ENCODE results near the gene PDE1A.

PDE1A gene

GRCh38 chr2:182208421-182208820 is 218.4 kb downstream of the PDE1A start:
- H3K4me1 ChIP-seq (ENCODE audit: insufficient read depth, low read length, poor library complexity, severe bottlenecking), result no peaks in the 10 kb centered on the region

GRCh38 chr2:182207049-182207746 is 219.6 kb downstream of the PDE1A start:
- TF ChIP-seq EZH2phosphoT487 (IDR thresholded peaks at IDR 0.05; ENCODE audit: borderline replicate concordance) (no peak), CTCF (conservative IDR thresholded peaks at IDR 0.05; ENCODE audit: low read length) (no peak)
- no peaks in the 10 kb centered on the region for H3K9me2 ChIP-seq (replicated peaks; ENCODE audit: low read depth, low read length)
- no peaks in the 10 kb centered on the region for H3K4me1 ChIP-seq (ENCODE audit: insufficient read depth, low read length, poor library complexity, severe bottlenecking)
- H3K27me3 ChIP-seq (ENCODE audit: insufficient read depth, low read length, poor library complexity, severe bottlenecking), result no peaks in the 10 kb centered on the region
- H3K4me2 ChIP-seq (ENCODE audit: low read depth, low read length, poor library complexity, severe bottlenecking), result no peak overlapping the region
- H2AFZ ChIP-seq (ENCODE audit: low read length), result no peak overlapping the region
- no peaks in the 10 kb centered on the region for H3K36me3 ChIP-seq (ENCODE audit: insufficient read depth, low read length)
- H3K9ac ChIP-seq (ENCODE audit: low read depth, low read length, poor library complexity, severe bottlenecking), result no peak overlapping the region
- no peaks in the 10 kb centered on the region for H4K20me1 ChIP-seq (ENCODE audit: insufficient read depth, low read length, poor library complexity, severe bottlenecking)
- H3K9me3 ChIP-seq (ENCODE audit: insufficient read depth, low read depth, low read length), result no peaks in the 10 kb centered on the region
- no peaks in the 10 kb centered on the region for H3F3A ChIP-seq (ENCODE audit: low read depth)
- H3K79me2 ChIP-seq (ENCODE audit: insufficient read depth, low read length), result no peaks in the 10 kb centered on the region
- H3K4me3 ChIP-seq (ENCODE audit: low read length, poor library complexity, severe bottlenecking), result no peak overlapping the region

More at GRCh38 chr2:182208421-182208820, 218.4 kb downstream of the PDE1A start:
- TF ChIP-seq CTCF (conservative IDR thresholded peaks at IDR 0.05; ENCODE audit: low read length) (no peak), EZH2phosphoT487 (IDR thresholded peaks at IDR 0.05; ENCODE audit: borderline replicate concordance) (no peak)
- H3K79me2 ChIP-seq (ENCODE audit: insufficient read depth, low read length), result no peaks in the 10 kb centered on the region
- no peaks in the 10 kb centered on the region for H3F3A ChIP-seq (ENCODE audit: low read depth)
- H3K27me3 ChIP-seq (ENCODE audit: insufficient read depth, low read length, poor library complexity, severe bottlenecking), result no peaks in the 10 kb centered on the region
- H3K4me3 ChIP-seq (ENCODE audit: low read length, poor library complexity, severe bottlenecking), result no peak overlapping the region
- no peaks in the 10 kb centered on the region for H3K9me2 ChIP-seq (replicated peaks; ENCODE audit: low read depth, low read length)
- no peaks in the 10 kb centered on the region for H3K36me3 ChIP-seq (ENCODE audit: insufficient read depth, low read length)
- H3K4me2 ChIP-seq (ENCODE audit: low read depth, low read length, poor library complexity, severe bottlenecking), result no peak overlapping the region
- H2AFZ ChIP-seq (ENCODE audit: low read length), result no peak overlapping the region
- no peaks in the 10 kb centered on the region for H3K9me3 ChIP-seq (ENCODE audit: insufficient read depth, low read depth, low read length)
- H4K20me1 ChIP-seq (ENCODE audit: insufficient read depth, low read length, poor library complexity, severe bottlenecking), result no peaks in the 10 kb centered on the region
- H3K9ac ChIP-seq (ENCODE audit: low read depth, low read length, poor library complexity, severe bottlenecking), result no peak overlapping the region

- H3K4me2 ChIP-seq (ENCODE audit: low read depth, low read length, poor library complexity, severe bottlenecking), result no peak overlapping the region
- H3K9me2 ChIP-seq (replicated peaks; ENCODE audit: low read depth, low read length), result no peaks in the 10 kb centered on the region
- H3K9me3 ChIP-seq (ENCODE audit: insufficient read depth, low read depth, low read length), result no peaks in the 10 kb centered on the region
- no peaks in the 10 kb centered on the region for H3K4me1 ChIP-seq (ENCODE audit: insufficient read depth, low read length, poor library complexity, severe bottlenecking)
- TF ChIP-seq EZH2phosphoT487 (IDR thresholded peaks at IDR 0.05; ENCODE audit: borderline replicate concordance) (no peak), CTCF (conservative IDR thresholded peaks at IDR 0.05; ENCODE audit: low read length) (no peak)
- no peak overlapping the region for H3K4me3 ChIP-seq (ENCODE audit: low read length, poor library complexity, severe bottlenecking)
- no peaks in the 10 kb centered on the region for H3K36me3 ChIP-seq (ENCODE audit: insufficient read depth, low read length)
- H3K27me3 ChIP-seq (ENCODE audit: insufficient read depth, low read length, poor library complexity, severe bottlenecking), result no peaks in the 10 kb centered on the region
- no peak overlapping the region for H2AFZ ChIP-seq (ENCODE audit: low read length)
- no peaks in the 10 kb centered on the region for H3K79me2 ChIP-seq (ENCODE audit: insufficient read depth, low read length)
- no peaks in the 10 kb centered on the region for H4K20me1 ChIP-seq (ENCODE audit: insufficient read depth, low read length, poor library complexity, severe bottlenecking)
- H3K9ac ChIP-seq (ENCODE audit: low read depth, low read length, poor library complexity, severe bottlenecking), result no peak overlapping the region
- no peaks in the 10 kb centered on the region for H3F3A ChIP-seq (ENCODE audit: low read depth)
These were observed 229.3 kb downstream of the PDE1A start for GRCh38 chr2:182197529-182197928.

Data from Loucy (cell line).